Activated CD4-positive, alpha-beta T cell treated with anti-CD3 and anti-CD28 coated beads, Interleukin-2, amount 10 ng/mL, durations not matched to agents 7 days and 5 days (primary cell): ENCODE results near the gene BIN1. TPM values are rescaled to one million over a fixed set of nuclear protein-coding genes. Genes with fewer than 3 reads are reported as not detected.
"Not testable (repeated sequence)": the region's sequence is repeated elsewhere in the genome, so short reads cannot be mapped to it uniquely, and the experiment has no call there.

Source experiments
- CTCF ChIA-PET: fragments of 350-600 bp; sonication (Branson Sonifier 250); formaldehyde crosslinking; loops from one replicate; lab custom pipeline; 2021; ENCODE audit warnings: antibody characterized with exemption; lab: Charles Lee
- POLR2A ChIA-PET: fragments of 350-600 bp; sonication (Branson Sonifier 250); formaldehyde crosslinking; loops from one replicate; lab custom pipeline; 2021; ENCODE audit warnings: antibody characterized with exemption; lab: Charles Lee
- DNase-seq: peaks from one replicate; pipeline ENCODE4 v3.0.0-alpha.2; 2020
- H3K27ac Mint-ChIP-seq: one replicate; pipeline ENCODE4 v1.8.0; 2021; ENCODE audit warnings: mild to moderate bottlenecking, moderate library complexity, mixed read lengths
- H3K27me3 Mint-ChIP-seq: one replicate; pipeline ENCODE4 v1.8.0; 2021; ENCODE audit warnings: mixed read lengths
- H3K36me3 Mint-ChIP-seq: one replicate; pipeline ENCODE4 v1.8.0; 2021; ENCODE audit warnings: low read depth, mixed read lengths
- H3K4me1 Mint-ChIP-seq: one replicate; pipeline ENCODE4 v1.8.0; 2021; ENCODE audit warnings: mixed read lengths
- H3K4me3 Mint-ChIP-seq: one replicate; pipeline ENCODE4 v1.8.0; 2021; ENCODE audit warnings: mild to moderate bottlenecking, moderate library complexity, mixed read lengths
- H3K9me3 Mint-ChIP-seq: one replicate; pipeline ENCODE4 v1.8.0; 2021; ENCODE audit warnings: mixed read lengths
- total RNA-seq, 2 experiments: library from RNA; stranded (reverse); gene quantifications; one replicate each; pipeline ENCODE4 v1.2.3, GENCODE V29; 2021

BIN1 gene
- total RNA-seq, 2 experiments from 2014 or later, result 140 to 148 TPM

DNA sequence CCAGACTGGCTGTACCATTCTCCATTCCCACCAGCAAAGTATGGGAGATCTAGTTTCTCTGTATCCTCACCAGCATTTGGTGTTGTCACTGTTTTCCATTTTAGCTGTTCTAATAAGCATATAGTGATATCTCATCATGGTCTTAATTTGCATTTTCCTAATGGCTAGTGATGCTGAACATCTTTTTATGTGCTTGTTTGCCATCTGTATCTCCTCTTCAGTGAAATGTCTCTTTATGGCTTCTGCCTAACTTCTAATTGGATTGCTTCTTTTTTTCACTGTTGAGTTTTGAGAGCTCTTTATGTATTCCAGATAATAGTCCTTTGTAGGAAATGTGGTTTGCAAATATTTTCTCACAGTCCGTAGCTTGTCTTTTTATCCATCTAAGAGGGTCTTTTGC lies 18.9 kb upstream of the BIN1 start:
- Mint-ChIP-seq H3K27ac (no peak overlapping the region), H3K4me1 (peaks cover 2% of the 10 kb centered on the region), H3K4me3 (no peak overlapping the region), H3K36me3 (no peaks in the 10 kb centered on the region), H3K27me3 (peaks cover 4% of the 10 kb centered on the region), H3K9me3 (no peaks in the 10 kb centered on the region)
- CTCF ChIA-PET, result no interaction called here
- DNase-seq, result no peak
- POLR2A ChIA-PET, result no interaction called here

DNA sequence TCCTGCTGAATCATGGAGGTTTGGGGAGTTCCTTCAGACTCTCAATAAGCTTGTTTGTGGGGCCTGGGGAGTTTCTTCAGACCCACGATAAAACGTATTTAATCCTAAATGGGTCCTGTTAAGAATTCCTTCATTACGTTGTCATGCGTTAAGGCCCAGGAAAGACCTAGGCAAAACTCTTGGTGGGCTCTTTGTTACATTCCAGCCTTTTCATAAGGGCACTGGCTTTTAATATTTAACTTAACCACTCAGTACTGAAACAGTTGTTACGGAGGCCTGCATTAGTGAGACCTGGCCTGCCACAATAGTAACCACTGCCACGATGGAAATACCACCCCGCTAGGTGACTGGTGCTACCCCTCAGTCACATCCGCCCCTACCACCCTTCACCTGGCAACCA lies 17.5 kb upstream of the BIN1 start:
- CTCF ChIA-PET, result no interaction called here
- H3K9me3 Mint-ChIP-seq, result no peaks in the 10 kb centered on the region
- POLR2A ChIA-PET, result no interaction called here
- H3K4me3 Mint-ChIP-seq, result no peak overlapping the region
- H3K27ac Mint-ChIP-seq, result no peak overlapping the region
- H3K4me1 Mint-ChIP-seq, result peaks cover 2% of the 10 kb centered on the region
- peaks cover 4% of the 10 kb centered on the region for H3K27me3 Mint-ChIP-seq
- DNase-seq, result no peak
- no peaks in the 10 kb centered on the region for H3K36me3 Mint-ChIP-seq

DNA sequence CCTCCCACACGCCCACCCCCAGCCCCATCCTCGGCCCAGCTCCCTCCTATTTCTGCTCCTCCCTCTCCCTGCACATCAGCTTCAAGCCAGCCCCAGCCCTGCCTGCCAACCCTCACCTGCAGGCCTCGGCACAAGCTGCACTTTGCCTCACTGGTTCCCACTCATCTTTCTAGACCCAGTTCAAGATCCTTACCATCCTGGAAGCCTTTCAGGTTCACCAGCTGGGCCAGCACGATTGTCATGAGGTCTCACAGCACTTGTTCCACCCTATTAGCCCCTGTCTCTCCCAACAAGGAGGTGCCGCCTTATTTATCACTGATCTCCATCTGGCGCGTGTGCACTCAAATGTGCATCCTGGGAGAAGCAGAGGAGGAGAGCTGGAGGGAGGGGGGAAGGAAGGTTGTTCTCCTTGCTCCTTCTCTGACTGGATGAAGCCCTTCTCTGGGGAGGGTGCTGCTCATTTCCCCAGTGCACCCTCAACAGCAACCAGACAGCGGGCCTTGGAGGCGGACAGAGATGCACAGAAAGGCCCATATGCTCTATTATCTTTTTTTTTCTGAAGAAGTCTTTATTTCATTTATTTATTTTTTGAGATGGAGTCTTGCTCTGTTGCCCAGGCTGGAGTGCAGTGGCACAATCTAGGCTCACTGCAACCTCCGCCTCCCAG lies 15.5 kb upstream of the BIN1 start:
- H3K4me1 Mint-ChIP-seq, result no peaks in the 10 kb centered on the region
- DNase-seq, result no peak
- H3K9me3 Mint-ChIP-seq, result no peaks in the 10 kb centered on the region
- POLR2A ChIA-PET, result no interaction called here
- H3K27ac Mint-ChIP-seq, result no peak overlapping the region
- H3K36me3 Mint-ChIP-seq, result no peaks in the 10 kb centered on the region
- no peak overlapping the region for H3K4me3 Mint-ChIP-seq
- CTCF ChIA-PET, result no interaction called here
- peaks cover 4% of the 10 kb centered on the region for H3K27me3 Mint-ChIP-seq

DNA sequence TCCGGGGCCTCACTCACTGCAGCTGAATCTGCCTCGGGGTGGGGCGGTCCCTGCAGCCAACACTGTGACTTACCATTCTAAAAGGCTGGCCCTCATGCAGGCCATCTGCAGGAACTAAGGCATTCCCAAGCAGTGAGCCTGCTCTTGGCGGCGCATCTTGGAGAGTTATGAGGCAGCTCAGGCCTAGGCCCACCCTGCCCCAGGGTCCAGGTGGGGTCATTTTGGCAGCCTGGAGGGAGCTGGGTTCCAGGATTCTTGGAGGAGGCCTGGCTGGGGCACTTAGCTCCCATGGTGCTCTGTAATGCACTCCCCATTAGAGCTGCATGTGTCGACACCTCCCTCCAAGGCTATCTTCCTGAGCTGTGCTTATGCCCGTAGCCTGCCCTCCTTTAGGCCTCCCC lies 14.8 kb upstream of the BIN1 start:
- ChIA-PET CTCF (no interaction called here), POLR2A (no interaction called here)
- no peaks in the 10 kb centered on the region for H3K9me3 Mint-ChIP-seq
- no peak for DNase-seq
- no peak overlapping the region for H3K27ac Mint-ChIP-seq
- no peaks in the 10 kb centered on the region for H3K36me3 Mint-ChIP-seq
- no peaks in the 10 kb centered on the region for H3K4me1 Mint-ChIP-seq
- no peak overlapping the region for H3K4me3 Mint-ChIP-seq
- peaks cover 4% of the 10 kb centered on the region for H3K27me3 Mint-ChIP-seq

DNA sequence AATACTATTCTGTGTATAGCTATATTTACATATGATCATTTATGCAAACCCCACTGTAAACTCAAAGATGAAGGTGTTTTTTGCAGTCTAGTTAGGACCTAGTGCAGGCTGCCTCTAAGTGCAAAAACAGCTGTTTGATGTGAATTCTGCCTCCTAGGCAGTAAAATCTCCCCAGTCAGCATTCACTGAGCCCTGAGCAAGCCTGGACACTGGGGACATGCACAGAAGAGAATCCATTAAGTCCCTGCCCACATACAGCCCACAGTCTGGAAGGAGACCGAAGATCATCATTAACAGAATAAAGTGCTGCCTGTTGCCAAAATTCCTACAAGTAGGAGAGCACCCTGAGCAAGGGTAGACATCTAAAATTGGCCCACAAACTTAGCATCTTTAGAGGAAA lies 14.4 kb upstream of the BIN1 start:
- DNase-seq, result no peak
- H3K36me3 Mint-ChIP-seq, result no peaks in the 10 kb centered on the region
- CTCF ChIA-PET, result no interaction called here
- no peak overlapping the region for H3K4me3 Mint-ChIP-seq
- H3K27ac Mint-ChIP-seq, result no peak overlapping the region
- POLR2A ChIA-PET, result no interaction called here
- no peaks in the 10 kb centered on the region for H3K9me3 Mint-ChIP-seq
- peaks cover 4% of the 10 kb centered on the region for H3K27me3 Mint-ChIP-seq
- H3K4me1 Mint-ChIP-seq, result no peaks in the 10 kb centered on the region

DNA sequence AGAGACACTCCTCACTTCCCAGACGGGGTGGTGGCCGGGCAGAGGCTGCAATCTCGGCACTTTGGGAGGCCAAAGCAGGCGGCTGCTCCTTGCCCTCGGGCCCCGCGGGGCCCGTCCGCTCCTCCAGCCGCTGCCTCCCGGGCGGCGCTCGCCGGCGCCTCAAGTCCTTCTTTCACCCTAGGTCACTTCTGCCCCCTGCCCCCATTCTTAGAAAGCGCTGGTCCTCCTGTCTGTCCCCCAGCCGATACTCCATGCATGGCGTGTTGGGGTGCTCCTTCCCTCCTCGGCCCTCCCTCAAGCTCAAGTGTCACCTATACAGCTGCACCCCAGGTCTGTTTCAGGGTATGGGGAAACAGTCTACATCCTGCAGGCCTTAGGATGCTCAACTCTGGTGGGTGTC lies 13.5 kb upstream of the BIN1 start:
- H3K27ac Mint-ChIP-seq, DNase-seq, H3K4me1 Mint-ChIP-seq, CTCF ChIA-PET, H3K36me3 Mint-ChIP-seq, H3K27me3 Mint-ChIP-seq, H3K9me3 Mint-ChIP-seq, H3K4me3 Mint-ChIP-seq, POLR2A ChIA-PET: not testable (repeated sequence)

DNA sequence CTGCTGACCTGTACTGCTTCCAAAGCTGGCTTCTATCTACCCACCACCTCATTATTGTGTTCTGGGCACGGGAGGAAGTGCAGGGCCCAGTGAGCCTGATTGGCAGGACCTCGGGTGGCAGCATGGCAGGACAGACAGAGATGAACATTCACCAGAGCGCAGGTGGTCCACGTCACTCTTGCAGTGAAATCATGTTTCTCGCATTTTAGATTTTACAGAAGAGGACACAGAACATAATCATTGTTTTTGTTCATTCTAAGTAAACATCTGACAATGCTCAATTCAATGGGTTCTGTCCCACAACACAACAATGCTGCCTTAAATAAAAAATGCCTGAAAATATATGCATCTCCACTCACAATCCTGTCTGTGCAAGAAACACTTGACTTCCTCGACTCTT lies 11.5 kb upstream of the BIN1 start:
- no peaks in the 10 kb centered on the region for H3K4me1 Mint-ChIP-seq
- H3K36me3 Mint-ChIP-seq, result no peaks in the 10 kb centered on the region
- H3K27ac Mint-ChIP-seq, result no peak overlapping the region
- ChIA-PET CTCF (no interaction called here), POLR2A (no interaction called here)
- H3K4me3 Mint-ChIP-seq, result no peak overlapping the region
- no peak for DNase-seq
- H3K27me3 Mint-ChIP-seq, result peaks cover 5% of the 10 kb centered on the region
- H3K9me3 Mint-ChIP-seq, result no peaks in the 10 kb centered on the region

DNA sequence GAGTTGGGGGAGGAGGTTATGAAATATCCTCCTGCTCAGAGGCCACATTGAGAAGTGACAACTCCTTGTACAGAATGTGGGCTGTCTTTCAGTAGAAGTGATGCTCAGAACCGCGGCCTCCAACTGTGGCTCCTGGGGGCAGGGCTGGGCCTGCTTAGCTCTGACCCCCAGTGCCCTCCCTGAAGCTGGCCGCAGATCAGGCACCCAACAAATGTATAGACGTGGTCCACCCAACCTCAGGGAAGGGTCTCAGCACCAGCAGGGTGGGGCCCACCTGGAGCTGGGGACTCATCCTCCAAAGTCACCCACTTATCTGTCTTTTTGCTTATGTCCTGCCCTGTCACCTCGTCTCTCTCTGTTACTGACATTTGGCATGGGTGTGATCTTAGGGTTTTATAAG lies 11.1 kb upstream of the BIN1 start:
- Mint-ChIP-seq H3K27me3 (peaks cover 7% of the 10 kb centered on the region), H3K9me3 (no peaks in the 10 kb centered on the region), H3K27ac (no peak overlapping the region), H3K4me1 (no peaks in the 10 kb centered on the region), H3K4me3 (no peak overlapping the region), H3K36me3 (no peaks in the 10 kb centered on the region)
- POLR2A ChIA-PET, result no interaction called here
- DNase-seq, result no peak
- CTCF ChIA-PET, result no interaction called here

DNA sequence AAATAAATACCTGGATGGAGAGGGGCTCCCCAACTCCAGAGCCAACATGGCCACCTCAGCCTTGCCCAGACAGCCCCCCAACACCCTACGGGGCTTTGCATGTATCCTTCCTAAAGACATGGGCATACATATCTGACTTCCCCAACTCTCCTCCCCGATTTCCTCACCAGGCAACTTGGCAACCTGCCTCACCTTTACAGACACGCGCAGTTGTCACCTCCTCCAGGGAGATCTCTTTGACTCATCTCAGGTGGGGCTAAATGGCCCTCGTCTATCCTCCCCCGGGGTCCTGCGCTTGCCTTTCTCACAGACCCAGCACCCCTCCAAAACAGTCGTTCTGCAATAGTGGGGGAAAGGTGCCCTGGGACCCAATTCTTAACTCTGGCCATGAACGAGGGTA lies 10.6 kb upstream of the BIN1 start:
- no peaks in the 10 kb centered on the region for H3K36me3 Mint-ChIP-seq
- no peak overlapping the region for H3K27ac Mint-ChIP-seq
- ChIA-PET POLR2A (no interaction called here), CTCF (no interaction called here)
- no peaks in the 10 kb centered on the region for H3K4me1 Mint-ChIP-seq
- H3K4me3 Mint-ChIP-seq, result no peak overlapping the region
- DNase-seq, result no peak
- H3K9me3 Mint-ChIP-seq, result no peaks in the 10 kb centered on the region
- peaks cover 11% of the 10 kb centered on the region for H3K27me3 Mint-ChIP-seq

DNA sequence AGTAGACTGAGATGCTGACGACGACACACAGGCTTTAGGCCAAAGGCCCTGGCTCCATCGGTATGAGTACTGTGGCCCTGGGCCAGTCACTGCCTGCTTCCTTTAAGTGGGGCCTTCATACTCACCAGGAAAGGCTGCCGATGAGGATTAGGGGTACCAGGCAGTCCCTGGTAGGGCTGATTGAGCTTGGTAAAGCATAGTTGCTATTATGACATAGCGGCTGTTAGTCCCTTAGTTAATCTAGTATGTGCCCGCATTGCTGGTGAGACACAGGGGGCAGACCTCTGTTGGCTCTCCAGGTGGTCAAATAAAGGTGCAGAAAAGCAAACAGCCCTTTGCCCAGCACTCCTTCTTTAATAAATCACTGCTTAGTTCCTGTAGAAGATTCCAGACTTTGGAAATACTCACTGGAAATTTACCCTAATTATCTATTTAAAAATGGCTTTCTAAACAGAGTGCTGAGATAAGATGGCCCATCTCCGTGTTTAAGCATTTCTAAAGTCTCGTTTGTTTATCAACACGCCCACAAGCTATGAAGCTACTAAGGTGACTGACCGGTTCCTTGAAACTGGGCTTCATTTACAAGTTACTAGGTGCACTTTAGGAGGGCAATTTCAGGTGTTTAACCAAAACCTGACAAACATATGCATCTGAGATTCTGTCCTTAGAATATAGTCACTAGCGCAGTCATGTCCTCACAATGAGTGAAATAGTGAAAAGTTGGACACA lies 8.7 kb upstream of the BIN1 start:
- ChIA-PET POLR2A (interaction anchor here (0.6 kb wide), 1 partner anchor 87 kb away, joined by 3 read pairs; no protein-coding TSS in a partner anchor), CTCF (interaction anchor here (1.2 kb wide), 1 partner anchor 40 kb away, joined by 3 read pairs; no protein-coding TSS in a partner anchor)
- H3K27me3 Mint-ChIP-seq, result peaks cover 27% of the 10 kb centered on the region
- no peak for DNase-seq
- no peaks in the 10 kb centered on the region for H3K9me3 Mint-ChIP-seq
- H3K36me3 Mint-ChIP-seq, result no peaks in the 10 kb centered on the region
- H3K27ac Mint-ChIP-seq, result no peak overlapping the region
- no peak overlapping the region for H3K4me3 Mint-ChIP-seq
- H3K4me1 Mint-ChIP-seq, result no peaks in the 10 kb centered on the region

DNA sequence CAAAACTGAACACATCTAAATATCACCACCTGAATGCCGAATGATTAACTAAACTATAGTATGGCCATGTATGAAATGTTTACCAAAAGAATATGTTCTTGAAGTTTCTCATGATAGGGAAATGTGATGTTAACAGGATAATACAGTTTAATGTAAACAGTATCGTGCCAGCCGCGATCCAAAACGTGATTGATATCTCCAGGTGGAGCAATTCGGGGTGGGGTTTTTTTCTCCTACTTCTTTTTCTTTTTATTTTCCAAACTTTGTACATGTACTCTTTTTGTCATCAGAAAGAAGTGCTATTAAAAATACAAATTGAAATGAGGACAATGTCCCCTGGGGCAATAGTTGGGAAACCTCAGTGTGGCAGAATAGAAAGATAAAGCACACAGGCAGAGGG lies 4.0 kb upstream of the BIN1 start:
- peaks cover 4% of the 10 kb centered on the region for H3K4me1 Mint-ChIP-seq
- CTCF ChIA-PET, result no interaction called here
- no peak overlapping the region for H3K4me3 Mint-ChIP-seq
- DNase-seq, result no peak
- H3K27me3 Mint-ChIP-seq, result peaks cover 36% of the 10 kb centered on the region
- POLR2A ChIA-PET, result no interaction called here
- no peak overlapping the region for H3K27ac Mint-ChIP-seq
- H3K9me3 Mint-ChIP-seq, result no peaks in the 10 kb centered on the region
- no peaks in the 10 kb centered on the region for H3K36me3 Mint-ChIP-seq

DNA sequence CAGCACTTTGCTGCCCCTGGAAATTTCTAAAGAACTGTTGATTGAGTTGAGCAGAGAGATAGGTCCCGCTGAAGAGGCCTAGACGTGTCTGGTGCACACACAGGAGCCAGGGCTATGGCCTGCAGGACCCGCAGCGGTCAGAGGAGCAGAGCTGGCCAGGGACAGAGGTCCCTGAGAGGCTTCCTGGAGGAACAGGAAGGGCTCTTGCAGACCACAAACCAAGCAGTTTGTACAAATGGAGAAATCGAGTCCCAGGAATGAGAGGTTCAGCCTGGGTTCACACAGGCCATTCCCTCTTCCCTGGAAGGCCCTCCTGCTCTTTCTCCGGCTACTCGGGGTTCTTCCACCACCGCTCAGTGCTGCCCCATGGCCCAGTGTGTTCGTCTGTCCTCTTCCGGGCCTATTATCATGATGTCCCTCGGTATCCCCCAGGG lies 1.2 kb upstream of the BIN1 start:
- POLR2A ChIA-PET, result no interaction called here
- peaks cover 6% of the 10 kb centered on the region for H3K4me1 Mint-ChIP-seq
- peaks cover 38% of the 10 kb centered on the region for H3K27me3 Mint-ChIP-seq
- peak overlapping the region; percentile 79 for H3K4me3 Mint-ChIP-seq
- no peaks in the 10 kb centered on the region for H3K9me3 Mint-ChIP-seq
- CTCF ChIA-PET, result no interaction called here
- no peaks in the 10 kb centered on the region for H3K36me3 Mint-ChIP-seq
- peak overlapping the region; percentile 57 for H3K27ac Mint-ChIP-seq
- DNase-seq, result no peak

DNA sequence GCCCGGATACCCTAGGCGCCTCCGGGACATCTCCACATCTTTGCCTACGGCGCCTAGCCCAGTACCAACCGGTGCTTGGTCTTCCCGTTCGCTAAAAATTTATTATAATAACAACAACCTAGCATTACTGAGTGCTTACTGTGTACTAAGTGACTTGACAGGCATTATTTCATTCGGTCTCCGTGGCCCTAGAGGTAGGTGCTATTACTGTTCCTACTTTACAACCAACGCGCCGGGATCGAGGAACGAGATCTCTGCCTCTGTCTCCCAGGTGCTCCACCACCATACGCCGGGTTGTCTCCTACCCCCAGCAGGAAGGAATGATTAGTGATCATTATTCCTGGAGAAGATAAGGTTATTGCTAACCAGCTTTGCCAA lies 657 bp upstream of the BIN1 start:
- H3K4me1 Mint-ChIP-seq, result peaks cover 6% of the 10 kb centered on the region
- H3K4me3 Mint-ChIP-seq, result peak overlapping the region; percentile 79
- no peaks in the 10 kb centered on the region for H3K9me3 Mint-ChIP-seq
- no peak for DNase-seq
- ChIA-PET POLR2A (interaction anchor here (0.6 kb wide), 1 partner anchor 25 kb away, joined by 3 read pairs; no protein-coding TSS in a partner anchor), CTCF (no interaction called here)
- H3K36me3 Mint-ChIP-seq, result no peaks in the 10 kb centered on the region
- H3K27me3 Mint-ChIP-seq, result peaks cover 34% of the 10 kb centered on the region
- peak overlapping the region; percentile 46 for H3K27ac Mint-ChIP-seq
